ENCODE measurements around the gene RSPH6A. TPM values are rescaled to one million over a fixed set of nuclear protein-coding genes. Genes with fewer than 3 reads are reported as not detected.

Gene RSPH6A
- total and polyA plus RNA-seq, 2 of the 13 experiments (the other 11 are each of a cell fraction or from before 2014, with no cell fraction given): 0.07 TPM; not detected in 1

- TF ChIP-seq ZFP36L2 (CRISPR knock-in tag; IDR thresholded peaks at IDR 0.05): no peak
- TF ChIP-seq ZNF710 (CRISPR knock-in tag; IDR thresholded peaks at IDR 0.05; ENCODE audit: borderline replicate concordance): no peak
- no peak; the same call in 1 of the 2 replicates for TF ChIP-seq ZBTB3 (CRISPR knock-in tag; IDR thresholded peaks at IDR 0.05; ENCODE audit: borderline replicate concordance, low read depth)
- peak; percentile 61; the same call in 1 of the 2 replicates for TF ChIP-seq MLX (CRISPR knock-in tag; IDR thresholded peaks at IDR 0.05)
- TF ChIP-seq, protein P1, sequence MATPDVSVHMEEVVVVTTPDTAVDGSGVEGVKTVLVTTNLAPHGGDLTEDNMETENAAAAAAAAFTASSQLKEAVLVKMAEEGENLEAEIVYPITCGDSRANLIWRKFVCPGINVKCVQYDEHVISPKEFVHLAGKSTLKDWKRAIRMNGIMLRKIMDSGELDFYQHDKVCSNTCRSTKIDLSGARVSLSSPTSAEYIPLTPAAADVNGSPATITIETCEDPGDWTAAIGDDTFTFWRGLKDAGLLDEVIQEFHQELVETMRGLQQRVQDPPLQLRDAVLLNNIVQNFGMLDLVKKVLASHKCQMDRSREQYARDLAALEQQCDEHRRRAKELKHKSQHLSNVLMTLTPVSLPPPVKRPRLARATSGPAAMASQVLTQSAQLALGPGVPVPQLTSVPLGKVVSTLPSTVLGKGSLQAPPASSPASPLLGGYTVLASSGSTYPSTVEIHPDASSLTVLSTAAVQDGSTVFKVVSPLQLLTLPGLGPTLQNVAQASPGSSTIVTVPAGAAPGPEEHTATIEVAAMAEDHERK (CRISPR knock-in tag; IDR thresholded peaks at IDR 0.05; ENCODE audit: low read depth): peak; percentile 74; the same call in 1 of the 2 replicates
- TF ChIP-seq ETV5 (CRISPR knock-in tag; IDR thresholded peaks at IDR 0.05; ENCODE audit: borderline replicate concordance): peak; percentile 35; the same call in 1 of the 2 replicates
- TF ChIP-seq ZBTB7B (CRISPR knock-in tag; IDR thresholded peaks at IDR 0.05): peak; percentile 71; the same call in 1 of the 2 replicates
- peak; percentile 83 for TF ChIP-seq THAP11 (CRISPR knock-in tag; IDR thresholded peaks at IDR 0.05)
- peak; percentile 38 for TF ChIP-seq U2AF1 (optimal IDR thresholded peaks at IDR 0.05; ENCODE audit: low read depth, low read length)
- TF ChIP-seq, protein P2, sequence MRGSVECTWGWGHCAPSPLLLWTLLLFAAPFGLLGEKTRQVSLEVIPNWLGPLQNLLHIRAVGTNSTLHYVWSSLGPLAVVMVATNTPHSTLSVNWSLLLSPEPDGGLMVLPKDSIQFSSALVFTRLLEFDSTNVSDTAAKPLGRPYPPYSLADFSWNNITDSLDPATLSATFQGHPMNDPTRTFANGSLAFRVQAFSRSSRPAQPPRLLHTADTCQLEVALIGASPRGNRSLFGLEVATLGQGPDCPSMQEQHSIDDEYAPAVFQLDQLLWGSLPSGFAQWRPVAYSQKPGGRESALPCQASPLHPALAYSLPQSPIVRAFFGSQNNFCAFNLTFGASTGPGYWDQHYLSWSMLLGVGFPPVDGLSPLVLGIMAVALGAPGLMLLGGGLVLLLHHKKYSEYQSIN (CRISPR knock-in tag; IDR thresholded peaks at IDR 0.05; ENCODE audit: borderline replicate concordance): no peak
- 0 out of 2 replicates have a peak, but pooled peaks have one; percentile 11 for TF ChIP-seq ATF7-NPFF (CRISPR knock-in tag; IDR thresholded peaks at IDR 0.05; ENCODE audit: low read depth)
- TF ChIP-seq ZNF780A (CRISPR knock-in tag; IDR thresholded peaks at IDR 0.05): no peak
- TF ChIP-seq TGIF2 (CRISPR knock-in tag; IDR thresholded peaks at IDR 0.05): peak; percentile 12
- TF ChIP-seq ZNF335 (CRISPR knock-in tag; IDR thresholded peaks at IDR 0.05): no peak; the same call in 1 of the 2 replicates
- peak; percentile 88 for TF ChIP-seq SAP130 (CRISPR knock-in tag; IDR thresholded peaks at IDR 0.05; ENCODE audit: low read depth)
- TF ChIP-seq PREB (CRISPR knock-in tag; IDR thresholded peaks at IDR 0.05): no peak
- no peak for TF ChIP-seq LCORL (IDR thresholded peaks at IDR 0.05)
- TF ChIP-seq LCORL (CRISPR knock-in tag; IDR thresholded peaks at IDR 0.05): no peak; the same call in 1 of the 2 replicates
- no peak for TF ChIP-seq NPAS2 (CRISPR knock-in tag; IDR thresholded peaks at IDR 0.05; ENCODE audit: borderline replicate concordance)
- TF ChIP-seq, protein P3, sequence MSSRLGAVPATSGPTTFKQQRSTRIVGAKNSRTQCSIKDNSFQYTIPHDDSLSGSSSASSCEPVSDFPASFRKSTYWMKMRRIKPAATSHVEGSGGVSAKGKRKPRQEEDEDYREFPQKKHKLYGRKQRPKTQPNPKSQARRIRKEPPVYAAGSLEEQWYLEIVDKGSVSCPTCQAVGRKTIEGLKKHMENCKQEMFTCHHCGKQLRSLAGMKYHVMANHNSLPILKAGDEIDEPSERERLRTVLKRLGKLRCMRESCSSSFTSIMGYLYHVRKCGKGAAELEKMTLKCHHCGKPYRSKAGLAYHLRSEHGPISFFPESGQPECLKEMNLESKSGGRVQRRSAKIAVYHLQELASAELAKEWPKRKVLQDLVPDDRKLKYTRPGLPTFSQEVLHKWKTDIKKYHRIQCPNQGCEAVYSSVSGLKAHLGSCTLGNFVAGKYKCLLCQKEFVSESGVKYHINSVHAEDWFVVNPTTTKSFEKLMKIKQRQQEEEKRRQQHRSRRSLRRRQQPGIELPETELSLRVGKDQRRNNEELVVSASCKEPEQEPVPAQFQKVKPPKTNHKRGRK (CRISPR knock-in tag; IDR thresholded peaks at IDR 0.05): no peak
- TF ChIP-seq SMAD1 (CRISPR knock-in tag; IDR thresholded peaks at IDR 0.05; ENCODE audit: borderline replicate concordance, low read depth): no peak
- no peak for TF ChIP-seq SMAD9 (CRISPR knock-in tag; IDR thresholded peaks at IDR 0.05)
These were observed 45.9 kb downstream of the RSPH6A start, which contains the start of gene SIX5 (continued) for GRCh38 chr19:45768984-45769782.

Measured in HepG2 (cell line).